HEK293T (cell line): ENCODE measurements around the gene NLRP1.

ENCODE experiments used
- CTCF ChIA-PET: fragments of 350-600 bp; formaldehyde crosslinking; extraction: SDS; loops from one replicate; lab custom pipeline; 2021; ENCODE audit warnings: antibody characterized with exemption, inconsistent platforms; lab: Yijun Ruan, JAX
- POLR2A ChIA-PET: fragments of 350-600 bp; formaldehyde crosslinking; extraction: SDS; loops from one replicate; lab custom pipeline; 2020; ENCODE audit warnings: antibody characterized with exemption, inconsistent platforms; lab: Yijun Ruan, JAX
- DNase-seq: peaks from one replicate; pipeline ENCODE4 v3.0.0; 2012; ENCODE audit warnings: mixed read lengths; ENCODE audit errors: extremely low spot score
- ARNT ChIP-seq: fragments of 450-650 bp; IDR thresholded peaks from 2 replicates; pipeline ENCODE4 v1.6.1; 2017; ENCODE audit warnings: mild to moderate bottlenecking
- BHLHE40 ChIP-seq: fragments of 450-650 bp; IDR thresholded peaks from 2 replicates; pipeline ENCODE4 v1.6.1; 2016; ENCODE audit warnings: mild to moderate bottlenecking, moderate library complexity, borderline replicate concordance
- CTBP1 ChIP-seq: fragments of 450-650 bp; IDR thresholded peaks from 2 replicates; pipeline ENCODE4 v1.6.1; 2016; ENCODE audit warnings: borderline replicate concordance
- ELF4 ChIP-seq: fragments of 450-650 bp; IDR thresholded peaks from 2 replicates; pipeline ENCODE4 v1.6.1; 2017; ENCODE audit warnings: antibody characterized with exemption
- FOXA1 ChIP-seq: fragments of 450-650 bp; IDR thresholded peaks from 2 replicates; pipeline ENCODE4 v1.6.1; 2016; ENCODE audit warnings: mild to moderate bottlenecking
- FOXK2 ChIP-seq: fragments of 450-650 bp; IDR thresholded peaks from 2 replicates; pipeline ENCODE4 v1.6.1; 2016; ENCODE audit warnings: mild to moderate bottlenecking
- FOXM1 ChIP-seq: fragments of 450-650 bp; IDR thresholded peaks from 2 replicates; pipeline ENCODE4 v1.6.1; 2017; ENCODE audit warnings: mild to moderate bottlenecking, borderline replicate concordance
- HDGF ChIP-seq: fragments of 450-650 bp; IDR thresholded peaks from 2 replicates; pipeline ENCODE4 v1.6.1; 2017; ENCODE audit warnings: antibody characterized with exemption, borderline replicate concordance
- L3MBTL2 ChIP-seq: fragments of 450-650 bp; conservative IDR thresholded peaks from 2 replicates; pipeline ENCODE4 v1.6.1; 2016; ENCODE audit warnings: mild to moderate bottlenecking
- LEF1 ChIP-seq: fragments of 450-650 bp; IDR thresholded peaks from 2 replicates; pipeline ENCODE4 v1.6.1; 2017; ENCODE audit warnings: mild to moderate bottlenecking, borderline replicate concordance
- NFRKB ChIP-seq: fragments of 450-650 bp; IDR thresholded peaks from 2 replicates; pipeline ENCODE4 v1.6.1; 2016; ENCODE audit warnings: mild to moderate bottlenecking, moderate library complexity
- PKNOX1 ChIP-seq: fragments of 450-650 bp; IDR thresholded peaks from 2 replicates; pipeline ENCODE4 v1.6.1; 2016
- SP1 ChIP-seq: fragments of 450-650 bp; IDR thresholded peaks from 2 replicates; pipeline ENCODE4 v1.6.1; 2017
- SUZ12 ChIP-seq: fragments of 450-650 bp; IDR thresholded peaks from 2 replicates; pipeline ENCODE4 v1.6.1; 2016; ENCODE audit warnings: mild to moderate bottlenecking
- TARDBP ChIP-seq: fragments of 450-650 bp; IDR thresholded peaks from 2 replicates; pipeline ENCODE4 v1.6.1; 2016
- ZNF384 ChIP-seq: fragments of 450-650 bp; IDR thresholded peaks from 2 replicates; pipeline ENCODE4 v1.6.1; 2016

NLRP1 gene

GRCh38 chr17:5585287-5585794, 1.0 kb upstream of the NLRP1 start:
- TF ChIP-seq ELF4, result no peak
- no peak for TF ChIP-seq ARNT
- TF ChIP-seq ZNF384, result no peak
- no peak for TF ChIP-seq SUZ12
- TF ChIP-seq L3MBTL2, result no peak
- no peak for TF ChIP-seq PKNOX1
- no peak for TF ChIP-seq FOXM1
- no peak for TF ChIP-seq SP1
- TF ChIP-seq HDGF, result no peak
- no peak for TF ChIP-seq LEF1
- no peak for TF ChIP-seq FOXA1
- no peak for TF ChIP-seq CTBP1
- TF ChIP-seq FOXK2, result no peak
- no peak for TF ChIP-seq NFRKB
- no peak for DNase-seq
- ChIA-PET CTCF (no interaction called here), POLR2A (no interaction called here)

GRCh38 chr17:5583426-5584382, 605 bp downstream of the NLRP1 start:
- POLR2A ChIA-PET, result interaction anchor here (1.0 kb wide), 1 partner anchor 115 kb away, joined by 3 read pairs; the partner anchor contains the start of gene DHX33
- no peak for DNase-seq
- TF ChIP-seq LEF1 (no peak), ELF4 (no peak), HDGF (no peak), NFRKB (no peak), TARDBP (no peak), ZNF384 (no peak), FOXM1 (no peak), CTBP1 (no peak)
- CTCF ChIA-PET, result interaction anchor here (1.2 kb wide), 1 partner anchor 47 kb away, joined by 3 read pairs; no protein-coding TSS in a partner anchor

GRCh38 chr17:5582209-5583185, 1.8 kb downstream of the NLRP1 start:
- no peak for TF ChIP-seq SP1
- no peak for TF ChIP-seq PKNOX1
- no peak for TF ChIP-seq BHLHE40
- TF ChIP-seq HDGF, result no peak
- no peak for TF ChIP-seq LEF1
- TF ChIP-seq NFRKB, result no peak
- no peak for TF ChIP-seq ELF4
- TF ChIP-seq FOXA1, result no peak
- no peak for TF ChIP-seq CTBP1
- TF ChIP-seq TARDBP, result no peak
- no peak for TF ChIP-seq ARNT
- TF ChIP-seq FOXK2, result no peak
- TF ChIP-seq SUZ12, result no peak
- TF ChIP-seq ZNF384, result no peak
- TF ChIP-seq L3MBTL2, result no peak
- TF ChIP-seq FOXM1, result no peak
- no peak for DNase-seq
- ChIA-PET POLR2A (no interaction called here), CTCF (interaction anchor here (1.2 kb wide), 1 partner anchor 24 kb away, joined by 3 read pairs; no protein-coding TSS in a partner anchor)

- TF ChIP-seq SP1 (no peak), BHLHE40 (no peak), CTBP1 (no peak), NFRKB (no peak), PKNOX1 (no peak), ELF4 (no peak), LEF1 (no peak), FOXM1 (no peak), FOXK2 (no peak), ARNT (no peak)
- DNase-seq, result no peak
- POLR2A ChIA-PET, result no interaction called here
- CTCF ChIA-PET, result interaction anchor here (1.2 kb wide), 1 partner anchor 23 kb away, joined by 3 read pairs; no protein-coding TSS in a partner anchor
These were observed 2.7 kb downstream of the NLRP1 start for GRCh38 chr17:5581655-5582054.

- POLR2A ChIA-PET, result no interaction called here
- CTCF ChIA-PET, result no interaction called here
These were observed 3.3 kb downstream of the NLRP1 start for GRCh38 chr17:5580969-5581368.

More at GRCh38 chr17:5580969-5581368, 3.3 kb downstream of the NLRP1 start:
- no peak for DNase-seq
- TF ChIP-seq L3MBTL2, result no peak
- no peak for TF ChIP-seq ARNT
- TF ChIP-seq PKNOX1, result no peak
- no peak for TF ChIP-seq TARDBP
- TF ChIP-seq FOXM1, result no peak
- TF ChIP-seq ZNF384, result no peak
- no peak for TF ChIP-seq SUZ12
- no peak for TF ChIP-seq ELF4
- TF ChIP-seq CTBP1, result no peak
- no peak for TF ChIP-seq BHLHE40
- TF ChIP-seq FOXA1, result no peak
- no peak for TF ChIP-seq FOXK2
- TF ChIP-seq NFRKB, result no peak
